WTC11 (cell line): ENCODE results near the gene ID4. TPM values are rescaled to one million over a fixed set of nuclear protein-coding genes. Genes with fewer than 3 reads are reported as not detected.

Source experiments
- ATAC-seq: fragments of 200-7000 bp; cut with Tn5 transposase; 2 replicates; pipeline ENCODE4 v1.10.0; 2021; ENCODE audit warnings: mild to moderate bottlenecking, moderate library complexity
- CTCF ChIA-PET: fragments of 300-600 bp; sonication (Branson Sonifier 250); formaldehyde crosslinking; loops from one replicate; lab custom pipeline; 2021; ENCODE audit warnings: antibody characterized with exemption; lab: Charles Lee
- POLR2A ChIA-PET: fragments of 350-600 bp; sonication (Branson Sonifier 250); formaldehyde crosslinking; loops from one replicate; lab custom pipeline; 2021; ENCODE audit warnings: antibody characterized with exemption; lab: Charles Lee
- DNase-seq: peaks from one replicate; pipeline ENCODE4 v3.0.0; 2021; ENCODE audit warnings: low spot score
- H3K27ac Mint-ChIP-seq: 2 replicates; pipeline ENCODE4 v1.8.0; 2021; ENCODE audit warnings: mixed read lengths
- H3K27me3 Mint-ChIP-seq: 2 replicates; pipeline ENCODE4 v1.8.0; 2021; ENCODE audit warnings: low read depth, mild to moderate bottlenecking, moderate library complexity, mixed read lengths
- H3K36me3 Mint-ChIP-seq: 2 replicates; pipeline ENCODE4 v1.8.0; 2021; ENCODE audit warnings: mixed read lengths
- H3K4me1 Mint-ChIP-seq: 2 replicates; pipeline ENCODE4 v1.8.0; 2022; ENCODE audit warnings: mixed read lengths
- H3K4me3 Mint-ChIP-seq: 2 replicates; pipeline ENCODE4 v1.8.0; 2021; ENCODE audit warnings: mild to moderate bottlenecking, moderate library complexity, mixed read lengths
- H3K9me3 Mint-ChIP-seq: 2 replicates; pipeline ENCODE4 v1.8.0; 2021; ENCODE audit warnings: mixed read lengths
- E2F1 ChIP-seq: sonication (generic); formaldehyde crosslinking; IDR thresholded peaks from 2 replicates; pipeline ENCODE4 v1.8.0; 2022; ENCODE audit warnings: mild to moderate bottlenecking, missing genetic modification reagents
- ESRRA ChIP-seq: sonication (generic); formaldehyde crosslinking; IDR thresholded peaks from 2 replicates; pipeline ENCODE4 v1.8.1; 2022; ENCODE audit warnings: mild to moderate bottlenecking, missing genetic modification reagents, borderline replicate concordance
- ETV6 ChIP-seq: sonication (generic); formaldehyde crosslinking; IDR thresholded peaks from 2 replicates; pipeline ENCODE4 v1.8.1; 2022; ENCODE audit warnings: mild to moderate bottlenecking, missing genetic modification reagents
- FOXP4 ChIP-seq: sonication (generic); formaldehyde crosslinking; IDR thresholded peaks from 2 replicates; pipeline ENCODE4 v1.8.0; 2022; ENCODE audit warnings: mild to moderate bottlenecking, missing genetic modification reagents
- IRF1 ChIP-seq: sonication (generic); formaldehyde crosslinking; IDR thresholded peaks from 2 replicates; pipeline ENCODE4 v1.8.0; 2023; ENCODE audit warnings: missing genetic modification reagents
- NFE2L1 ChIP-seq: sonication (generic); formaldehyde crosslinking; IDR thresholded peaks from 2 replicates; pipeline ENCODE4 v1.8.1; 2023; ENCODE audit warnings: missing genetic modification reagents
- NFYB ChIP-seq: sonication (generic); formaldehyde crosslinking; conservative IDR thresholded peaks from 2 replicates; pipeline ENCODE4 v1.8.0; 2022; ENCODE audit warnings: low read depth, missing genetic modification reagents
- SMAD3 ChIP-seq: sonication (generic); formaldehyde crosslinking; IDR thresholded peaks from 2 replicates; pipeline ENCODE4 v1.8.0; 2022; ENCODE audit warnings: missing genetic modification reagents, mild to moderate bottlenecking, borderline replicate concordance
- SMAD4 ChIP-seq: sonication (generic); formaldehyde crosslinking; IDR thresholded peaks from 2 replicates; pipeline ENCODE4 v1.8.0; 2022; ENCODE audit warnings: mild to moderate bottlenecking, missing genetic modification reagents
- SOX15 ChIP-seq: fragments of 250-450 bp; sonication (Bioruptor Pico); IDR thresholded peaks from 2 replicates; pipeline ENCODE4 v1.9.0; 2021; ENCODE audit warnings: mild to moderate bottlenecking
- STAT6 ChIP-seq: sonication (generic); formaldehyde crosslinking; conservative IDR thresholded peaks from 2 replicates; pipeline ENCODE4 v1.8.1; 2023; ENCODE audit warnings: mild to moderate bottlenecking, low read depth, missing genetic modification reagents, moderate library complexity
- TCF7 ChIP-seq: sonication (generic); formaldehyde crosslinking; IDR thresholded peaks from 2 replicates; pipeline ENCODE4 v1.8.0; 2022; ENCODE audit warnings: mild to moderate bottlenecking, low read depth, missing genetic modification reagents, moderate library complexity
- USF1 ChIP-seq: sonication (generic); formaldehyde crosslinking; IDR thresholded peaks from 2 replicates; pipeline ENCODE4 v1.8.0; 2022; ENCODE audit warnings: mild to moderate bottlenecking, missing genetic modification reagents
- ZNF219 ChIP-seq: sonication (generic); formaldehyde crosslinking; IDR thresholded peaks from 2 replicates; pipeline ENCODE4 v1.8.0; 2023; ENCODE audit warnings: missing genetic modification reagents, mild to moderate bottlenecking, borderline replicate concordance
- ZNF423 ChIP-seq: fragments of 250-450 bp; sonication (Bioruptor Pico); IDR thresholded peaks from 2 replicates; pipeline ENCODE4 v2.1.2; 2022; ENCODE audit warnings: mild to moderate bottlenecking, moderate library complexity
- ZSCAN18 ChIP-seq: fragments of 250-450 bp; sonication (Bioruptor Pico); IDR thresholded peaks from 2 replicates; pipeline ENCODE4 v2.1.2; 2022; ENCODE audit warnings: mild to moderate bottlenecking, moderate library complexity
- total RNA-seq: library from RNA; stranded (reverse); gene quantifications from 3 replicates; pipeline ENCODE4 v1.2.3, GENCODE V29; 2021

Gene ID4
- total RNA-seq, 1 experiment from 2014 or later = 4.5 TPM

GRCh38 chr6:19818805-19819204, 18.4 kb upstream of the ID4 start:
- DNase-seq (no peak), ATAC-seq (no peak)
- H3K27me3 Mint-ChIP-seq = no peaks in the 10 kb centered on the region
- CTCF ChIA-PET = no interaction called here
- H3K36me3 Mint-ChIP-seq = no peaks in the 10 kb centered on the region
- H3K27ac Mint-ChIP-seq = no peak overlapping the region
- TF ChIP-seq ZSCAN18 = no peak
- no peak for TF ChIP-seq IRF1 (CRISPR knock-in tag)
- TF ChIP-seq E2F1 (CRISPR knock-in tag) = no peak
- no peak for TF ChIP-seq NFYB
- TF ChIP-seq ESRRA (CRISPR knock-in tag) = no peak
- no peak for TF ChIP-seq USF1 (CRISPR knock-in tag)
- no peak for TF ChIP-seq ZNF423 (CRISPR knock-in tag)
- TF ChIP-seq SOX15 (CRISPR knock-in tag) = no peak
- H3K4me1 Mint-ChIP-seq = no peaks in the 10 kb centered on the region; the same call in 1 of the 2 replicates
- peaks cover 13% of the 10 kb centered on the region for H3K9me3 Mint-ChIP-seq
- POLR2A ChIA-PET = interaction anchor here (0.7 kb wide), 1 partner anchor 715 kb away, joined by 4 read pairs; no protein-coding TSS in a partner anchor
- H3K4me3 Mint-ChIP-seq = no peak overlapping the region

- TF ChIP-seq ZNF219 (CRISPR knock-in tag) = no peak
- no peak for TF ChIP-seq TCF7
- no peak for TF ChIP-seq SMAD4 (CRISPR knock-in tag)
- TF ChIP-seq FOXP4 (CRISPR knock-in tag) = no peak
- TF ChIP-seq SMAD3 (CRISPR knock-in tag) = no peak
- TF ChIP-seq NFE2L1 (CRISPR knock-in tag) = no peak
- TF ChIP-seq STAT6 (CRISPR knock-in tag) = no peak
- no peak for TF ChIP-seq ETV6 (CRISPR knock-in tag)
- TF ChIP-seq, all 79 proteins: peak for 0
- Mint-ChIP-seq H3K9me3 (peaks cover 4% of the 10 kb centered on the region; the same call in 1 of the 2 replicates), H3K27me3 (no peaks in the 10 kb centered on the region), H3K4me3 (no peak overlapping the region), H3K36me3 (no peaks in the 10 kb centered on the region), H3K27ac (no peak overlapping the region), H3K4me1 (no peaks in the 10 kb centered on the region; the same call in 1 of the 2 replicates)
- no peak for DNase-seq
- no peak for ATAC-seq
- CTCF ChIA-PET = interaction anchor here (0.7 kb wide), 1 partner anchor 800 kb away, joined by 3 read pairs; no protein-coding TSS in a partner anchor
- POLR2A ChIA-PET = no interaction called here
Observed at GRCh38 chr6:19824058-19824807, 12.9 kb upstream of the ID4 start.
